GM21515 (cell line): Measurements from ENCODE around the gene EPN2.

Experiments used
- ATAC-seq: cut with Tn5 transposase; IDR thresholded peaks from one replicate; pipeline ENCODE4 v1.9.1; 2021; ENCODE audit not compliant: unreplicated experiment

Gene EPN2

DNA sequence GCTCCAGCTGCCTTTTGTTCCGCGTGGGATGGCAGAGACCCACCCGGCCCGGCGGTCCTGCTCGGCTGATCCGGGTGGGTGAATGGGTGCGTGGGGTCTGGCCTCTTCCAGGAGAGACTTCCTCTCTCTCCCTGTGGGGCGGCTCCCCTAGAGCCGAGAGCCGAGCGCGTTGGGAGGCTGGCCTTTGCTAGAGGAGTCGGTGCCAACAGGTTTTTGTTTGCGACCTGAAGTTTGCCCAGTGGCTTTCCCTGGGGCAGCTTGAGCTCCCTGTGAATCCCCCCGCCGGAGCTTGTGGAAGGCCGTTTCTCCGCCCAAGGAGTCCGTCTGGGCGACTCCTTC is 970 bp downstream of the EPN2 start:
- no peak for ATAC-seq

DNA sequence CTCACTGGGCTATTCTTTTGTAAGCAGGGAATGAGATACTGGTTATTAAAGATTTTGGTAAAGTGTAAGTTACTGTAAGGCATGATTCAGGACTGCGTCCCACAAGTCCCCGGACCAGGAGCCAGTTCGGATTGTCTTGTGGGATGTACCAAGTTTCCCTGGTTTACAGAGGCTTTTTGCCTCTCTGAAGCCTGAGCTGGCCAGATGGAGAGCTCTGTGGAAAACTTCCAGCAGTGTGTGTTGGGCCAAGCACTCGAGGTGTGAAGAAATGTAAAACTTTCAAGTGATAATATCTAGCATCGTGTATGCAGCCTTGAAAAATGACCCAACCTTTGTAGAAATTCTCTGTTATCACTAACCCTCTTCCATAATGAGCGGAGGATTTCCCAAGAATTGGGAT is 2.4 kb downstream of the EPN2 start:
- ATAC-seq, result no peak

DNA sequence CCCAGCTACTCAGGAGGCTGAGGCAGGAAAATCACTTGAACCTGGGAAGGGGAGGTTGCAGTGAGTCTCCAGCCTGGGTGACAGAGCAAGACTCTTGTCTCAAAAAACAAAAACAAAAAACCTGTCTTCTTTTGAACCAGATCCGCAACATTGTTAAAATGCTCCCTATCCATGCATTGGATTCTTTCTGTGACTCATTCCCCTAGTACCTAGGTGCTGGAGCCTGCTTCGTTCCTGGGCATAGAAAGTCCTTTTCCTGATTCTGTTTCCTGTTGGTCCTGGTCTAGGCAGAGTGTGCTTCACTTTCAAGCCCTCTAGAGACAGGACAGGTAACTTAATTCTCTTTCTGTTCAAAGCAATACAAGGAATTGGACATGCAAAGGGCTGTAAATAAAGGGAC is 5.2 kb downstream of the EPN2 start:
- ATAC-seq, result no peak

DNA sequence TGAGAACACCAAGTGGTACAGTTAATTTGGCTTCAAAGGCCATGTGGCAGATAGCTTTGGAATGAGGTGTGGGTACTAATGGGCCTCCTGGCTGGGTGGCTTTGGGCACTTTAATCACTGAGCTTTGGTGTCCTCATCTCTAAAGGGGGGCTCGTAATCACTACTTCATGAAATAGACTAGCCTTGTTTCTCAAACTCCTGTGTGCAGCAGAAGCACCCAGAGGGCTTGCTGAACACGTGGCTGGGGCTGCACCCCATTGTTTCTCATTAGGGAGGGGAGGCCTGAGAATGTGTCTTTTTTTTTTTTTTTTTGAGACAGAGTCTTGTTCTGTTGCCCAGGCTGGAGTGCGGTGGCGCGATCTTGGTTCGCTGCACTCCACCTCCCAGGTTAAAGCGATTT is 5.8 kb downstream of the EPN2 start:
- no peak for ATAC-seq

DNA sequence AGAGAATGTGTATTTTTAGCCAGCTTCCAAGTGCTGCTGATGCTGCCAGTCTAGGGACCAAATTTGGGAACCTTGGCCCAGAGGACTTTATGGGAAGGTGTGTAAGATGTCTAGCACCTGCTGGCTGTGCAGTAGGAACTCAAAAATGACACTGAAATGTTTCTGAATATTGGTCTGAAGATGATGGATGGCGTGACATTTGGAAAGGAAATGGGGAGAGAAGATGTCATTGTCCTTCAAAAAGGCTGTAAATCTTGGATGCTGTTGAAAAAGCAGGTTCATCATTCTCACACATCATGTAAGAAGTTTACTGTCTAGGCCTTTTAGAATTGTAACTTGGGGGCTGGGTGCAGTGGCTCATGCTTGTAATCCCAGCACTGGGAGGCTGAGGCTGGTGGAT is 6.7 kb downstream of the EPN2 start:
- ATAC-seq, result no peak

DNA sequence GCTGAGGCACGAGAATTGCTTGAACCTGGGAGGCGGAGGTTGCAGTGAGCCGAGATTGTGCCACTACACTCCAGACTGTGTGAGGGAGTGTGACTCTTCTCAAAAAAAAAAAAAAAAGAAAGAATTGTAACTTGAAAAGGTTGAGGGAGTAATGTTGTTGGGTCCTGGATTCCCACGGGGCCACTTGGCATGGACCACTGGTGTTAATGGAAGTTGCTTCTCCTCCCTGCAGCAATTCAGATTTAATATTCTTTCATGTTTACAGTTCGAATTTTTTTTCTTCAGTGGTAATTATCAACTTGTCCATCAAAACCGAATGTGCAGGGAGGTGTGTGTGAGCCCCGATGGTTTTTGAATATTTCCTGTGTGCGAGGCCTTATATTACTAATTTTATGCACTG is 7.2 kb downstream of the EPN2 start:
- no peak for ATAC-seq

DNA sequence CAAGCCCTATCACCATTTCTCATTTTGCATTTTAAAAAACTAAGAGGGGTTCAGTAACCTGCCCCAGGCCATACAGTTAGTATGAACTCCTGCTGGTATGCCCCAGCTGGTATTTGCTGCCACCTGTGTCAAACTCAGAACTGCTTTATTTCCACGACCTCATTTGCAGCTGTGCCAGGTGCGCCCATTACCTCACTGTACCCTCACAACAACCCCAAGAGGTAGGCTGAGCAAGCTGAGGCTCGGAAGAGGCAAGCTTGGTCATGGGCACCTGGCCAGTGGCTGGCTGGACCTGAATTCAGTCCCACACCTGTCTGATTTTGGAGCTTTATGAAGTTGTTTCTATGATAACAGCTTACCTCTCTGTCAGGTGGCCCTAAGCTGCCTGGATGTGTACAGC is 7.6 kb downstream of the EPN2 start:
- ATAC-seq, result no peak

DNA sequence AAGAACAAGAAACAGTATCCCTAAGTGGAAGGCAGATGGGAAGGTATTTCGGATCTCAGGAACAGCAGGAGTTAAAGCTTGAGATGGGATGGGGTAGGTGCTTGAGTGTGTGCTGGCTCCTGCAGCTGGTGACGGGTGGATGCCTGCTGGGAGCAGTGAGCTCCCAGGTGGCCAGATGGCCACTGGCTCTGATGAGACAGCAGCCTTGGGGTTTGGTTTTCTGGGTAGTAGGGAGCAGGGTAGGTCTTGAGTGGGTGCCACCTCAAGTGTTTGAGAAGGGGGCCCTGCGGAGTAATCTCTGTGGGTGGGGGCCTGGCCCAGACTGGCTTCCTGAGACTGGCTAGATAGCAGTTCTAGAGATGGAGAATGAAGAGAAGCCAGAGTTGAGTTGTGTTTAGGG is 10.3 kb downstream of the EPN2 start:
- ATAC-seq, result no peak

DNA sequence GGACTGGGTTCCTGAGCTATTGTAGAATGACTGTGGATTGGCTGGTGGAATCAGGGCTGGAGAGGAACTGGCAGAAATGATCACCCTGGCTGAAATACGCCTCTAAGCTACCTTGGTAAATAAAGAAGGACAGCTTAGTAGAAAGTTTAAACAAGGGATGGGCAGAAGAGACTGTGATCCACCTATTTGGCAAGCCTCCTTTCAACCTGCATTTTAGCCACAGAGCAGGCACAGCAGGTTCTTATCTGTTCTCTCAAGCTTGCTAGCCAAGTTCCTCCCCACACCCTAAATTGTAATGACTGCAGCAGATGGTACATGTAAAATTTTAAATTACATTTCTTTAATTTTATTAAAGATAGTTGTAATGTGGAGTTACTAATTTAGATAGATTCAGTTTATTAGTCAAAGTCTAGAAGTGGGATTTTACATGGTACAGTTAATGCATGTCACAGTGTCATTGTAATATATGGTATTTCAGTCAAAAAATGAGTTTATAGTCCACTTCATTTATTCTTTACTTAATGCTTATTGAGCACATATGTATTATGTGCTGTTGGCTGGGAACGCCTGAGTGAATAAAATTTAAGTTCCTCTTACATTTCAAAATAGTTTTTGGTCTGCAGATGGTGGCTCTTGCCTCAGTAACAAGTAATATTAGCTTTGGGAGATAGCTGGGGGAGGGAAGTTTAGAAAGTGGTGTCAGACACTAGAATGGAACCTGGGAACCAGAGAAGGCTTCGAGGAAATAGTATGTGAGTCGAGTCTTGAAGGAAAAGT is 11.2 kb downstream of the EPN2 start:
- no peak for ATAC-seq

DNA sequence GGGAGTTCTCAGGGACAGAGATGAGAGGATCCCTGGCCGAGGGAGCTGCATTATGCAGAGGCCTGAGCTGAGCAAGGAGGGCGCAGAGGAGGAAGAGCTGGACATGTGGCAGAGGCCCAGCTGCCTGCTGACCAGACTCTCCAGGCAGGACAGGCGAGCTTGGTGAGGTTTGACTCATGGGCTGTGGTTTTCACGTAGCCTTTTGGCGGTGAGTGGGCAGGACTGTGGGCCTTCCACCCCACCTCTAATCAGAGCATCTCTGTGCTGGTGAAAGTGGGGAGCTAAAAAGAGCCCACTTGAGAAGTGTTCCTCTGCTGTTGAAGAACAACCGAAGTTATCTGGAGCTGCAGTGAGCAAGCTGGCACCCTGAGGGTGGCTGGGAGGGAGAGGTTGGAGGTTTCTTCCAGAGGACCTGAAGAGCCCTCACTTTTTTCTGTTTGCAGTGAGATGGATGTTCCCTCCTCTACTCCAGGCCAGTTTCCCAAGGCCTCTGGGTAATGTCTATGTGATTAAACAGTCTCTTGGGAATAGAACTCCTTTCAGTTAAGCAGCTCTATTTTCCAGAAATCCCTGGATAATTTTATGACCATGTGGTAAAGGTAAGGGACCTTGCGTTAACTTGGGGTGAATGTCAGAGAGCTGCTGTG is 11.9 kb downstream of the EPN2 start:
- ATAC-seq, result no peak

DNA sequence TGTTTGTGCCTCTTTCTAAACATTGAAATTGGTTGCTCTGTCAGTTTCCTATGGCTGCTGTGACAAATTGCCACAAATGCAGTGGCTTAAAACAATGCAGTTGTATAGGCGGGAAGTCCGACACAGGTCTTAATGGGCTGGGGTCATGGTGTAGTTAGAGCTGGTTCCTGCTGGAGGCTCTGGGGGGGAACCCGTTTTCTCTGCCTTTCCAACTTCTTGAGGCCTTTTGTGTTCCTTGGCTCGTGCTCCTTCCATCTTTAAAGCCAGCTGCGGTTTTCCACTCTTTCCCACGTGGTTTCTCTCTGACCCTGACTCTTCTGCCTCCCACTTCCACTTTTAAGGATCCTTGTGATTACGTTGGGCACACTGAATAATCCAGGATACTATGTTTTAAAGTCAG is 12.5 kb downstream of the EPN2 start:
- ATAC-seq, result no peak

DNA sequence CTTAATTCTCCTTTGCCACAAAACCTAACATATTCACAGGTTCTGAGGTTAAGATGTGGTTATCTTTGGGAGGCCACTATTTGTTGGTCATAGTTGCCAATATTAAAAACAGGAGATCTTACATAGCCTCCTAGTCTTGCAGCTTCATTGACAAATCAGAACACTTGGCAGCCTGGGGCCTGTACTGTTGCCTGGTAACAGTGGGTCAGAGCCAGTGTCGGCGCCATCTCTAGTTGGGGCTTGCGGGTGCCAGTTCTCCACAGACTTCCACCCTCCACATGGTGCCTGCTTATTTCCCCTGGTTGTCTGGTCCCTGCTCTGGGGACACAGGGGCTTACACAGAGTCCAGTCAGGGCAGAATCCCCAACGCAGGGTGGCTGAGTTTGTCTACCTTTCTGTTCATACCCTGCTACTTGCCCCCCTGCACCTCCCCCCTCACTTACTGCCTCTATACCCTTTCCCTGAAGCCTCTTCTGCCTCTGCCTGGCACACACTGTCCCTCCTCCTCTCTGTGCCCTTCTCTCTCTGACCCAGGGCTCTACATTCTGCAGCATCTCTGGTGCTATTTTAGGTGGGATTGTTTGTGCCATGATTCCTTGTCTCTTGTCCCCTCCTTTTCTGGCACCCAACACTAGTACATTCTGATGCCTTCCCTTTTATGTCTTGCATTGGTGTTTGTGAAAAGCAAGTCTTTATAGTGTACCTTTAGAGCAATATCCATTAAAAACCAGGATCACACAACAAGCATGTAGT is 13.4 kb downstream of the EPN2 start:
- ATAC-seq, result no peak

DNA sequence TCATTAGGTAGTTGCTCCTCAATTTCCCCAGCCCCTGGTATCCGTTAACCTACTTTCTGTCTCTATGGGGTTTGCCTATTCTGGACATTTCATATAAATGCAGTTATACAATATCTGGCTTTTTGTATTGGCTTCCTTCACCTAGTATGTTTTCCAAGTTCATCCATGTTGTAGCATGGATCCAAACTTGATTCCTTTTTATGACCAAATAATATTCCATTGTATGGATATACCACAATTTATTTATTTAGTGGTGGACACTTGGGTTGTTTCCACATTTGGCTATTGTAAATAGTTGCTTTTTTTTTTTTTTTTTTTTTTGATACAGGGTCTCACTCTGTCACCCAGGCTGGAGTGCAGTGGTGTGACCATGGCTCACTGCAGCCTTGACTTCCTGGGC is 15.9 kb downstream of the EPN2 start:
- no peak for ATAC-seq

DNA sequence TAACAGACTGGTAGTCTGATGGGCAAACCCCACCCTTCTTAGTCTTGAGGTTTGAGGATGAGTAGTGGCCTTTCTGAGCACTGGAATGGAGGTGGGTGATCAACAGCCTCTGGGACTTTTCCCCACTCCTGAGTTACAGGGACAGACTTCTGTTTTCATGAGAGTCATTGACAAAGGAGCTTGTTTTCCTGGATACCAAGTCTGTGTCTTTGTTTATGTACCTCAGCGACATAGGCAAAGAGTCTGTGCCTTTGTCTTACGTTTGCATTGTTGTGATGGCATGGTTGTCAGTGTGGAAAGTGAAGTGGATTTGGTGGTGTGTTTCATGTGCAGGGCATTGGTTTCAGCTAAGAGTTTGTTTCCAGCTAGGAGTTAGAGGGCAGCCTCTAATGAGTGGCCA is 17.5 kb downstream of the EPN2 start:
- ATAC-seq, result no peak

DNA sequence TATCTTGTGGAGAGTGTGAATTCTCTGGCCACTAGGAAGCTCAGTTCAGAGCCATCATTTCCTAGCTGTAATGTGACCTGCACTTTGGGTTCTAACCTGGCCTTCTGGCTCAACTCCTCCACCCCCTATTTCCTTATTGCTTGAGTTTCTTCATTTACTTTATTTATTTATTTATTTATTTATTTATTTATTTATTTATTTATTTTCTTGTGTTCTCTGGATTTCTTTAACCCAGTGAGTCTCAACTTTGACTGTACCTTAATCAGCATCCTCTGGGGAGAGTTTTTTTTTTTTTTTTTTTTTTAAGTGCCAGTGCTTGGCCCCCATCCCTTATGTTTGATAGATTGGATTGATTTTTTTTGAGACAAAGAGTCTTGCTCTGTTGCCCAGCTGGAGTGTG is 18.1 kb downstream of the EPN2 start:
- ATAC-seq, result no peak

DNA sequence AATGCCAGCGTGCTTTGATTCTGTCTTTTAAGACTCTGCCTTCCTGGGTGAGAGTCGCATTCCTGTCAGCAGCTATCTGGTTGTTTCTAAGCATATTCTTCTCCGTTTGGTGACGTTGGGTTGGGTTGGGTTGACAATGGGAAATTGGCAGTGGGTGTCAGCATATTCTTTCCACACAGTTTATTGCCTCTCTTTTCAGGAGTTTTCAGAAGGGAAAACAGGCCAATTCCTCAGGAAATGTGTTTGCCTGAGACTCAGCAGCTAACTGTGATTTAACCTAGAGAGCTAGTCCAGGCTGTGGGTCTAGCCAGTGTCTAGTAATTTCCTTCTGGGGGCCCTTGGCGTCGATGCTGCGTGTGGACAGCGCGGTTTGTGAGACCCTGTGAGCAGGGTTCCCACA is 21.2 kb downstream of the EPN2 start:
- no peak for ATAC-seq

DNA sequence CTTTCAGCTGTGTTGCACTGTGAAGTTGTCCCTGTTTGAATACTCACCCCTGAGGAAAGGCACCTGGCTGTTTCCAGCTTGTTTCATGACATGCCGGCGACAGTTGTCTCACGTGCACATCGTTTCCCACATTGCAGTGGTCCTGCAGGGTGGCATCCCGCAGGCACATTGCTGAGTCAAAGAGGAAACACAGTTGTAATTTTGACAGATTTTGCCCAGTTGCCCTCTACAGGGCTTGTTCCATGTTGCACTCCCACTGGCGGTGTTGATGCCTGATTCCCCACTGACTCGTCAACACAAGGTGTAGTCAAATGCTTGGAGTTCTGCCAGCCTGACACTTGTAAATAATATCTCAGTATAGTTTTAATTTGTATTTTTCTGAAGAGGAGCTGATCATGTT is 23.8 kb downstream of the EPN2 start:
- ATAC-seq, result no peak

DNA sequence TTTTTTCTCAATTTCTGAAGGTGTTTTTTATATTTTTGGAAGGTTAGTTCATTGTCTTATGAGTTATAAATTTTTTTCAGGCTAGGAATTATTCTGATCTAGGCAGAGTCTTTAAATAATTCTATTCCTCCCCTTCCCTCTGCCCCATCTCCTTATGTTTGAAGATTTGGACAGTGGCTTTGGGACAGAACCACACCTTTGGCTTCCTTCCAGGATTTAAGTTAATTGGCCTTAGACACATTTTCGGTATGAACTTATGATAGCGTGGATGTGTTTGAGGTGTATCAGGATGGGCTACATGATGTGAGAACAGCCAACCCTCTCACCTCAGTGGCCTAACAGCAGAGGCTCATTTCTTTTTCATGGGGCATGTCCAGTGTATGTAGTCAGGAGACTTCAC is 24.3 kb downstream of the EPN2 start:
- ATAC-seq, result no peak

DNA sequence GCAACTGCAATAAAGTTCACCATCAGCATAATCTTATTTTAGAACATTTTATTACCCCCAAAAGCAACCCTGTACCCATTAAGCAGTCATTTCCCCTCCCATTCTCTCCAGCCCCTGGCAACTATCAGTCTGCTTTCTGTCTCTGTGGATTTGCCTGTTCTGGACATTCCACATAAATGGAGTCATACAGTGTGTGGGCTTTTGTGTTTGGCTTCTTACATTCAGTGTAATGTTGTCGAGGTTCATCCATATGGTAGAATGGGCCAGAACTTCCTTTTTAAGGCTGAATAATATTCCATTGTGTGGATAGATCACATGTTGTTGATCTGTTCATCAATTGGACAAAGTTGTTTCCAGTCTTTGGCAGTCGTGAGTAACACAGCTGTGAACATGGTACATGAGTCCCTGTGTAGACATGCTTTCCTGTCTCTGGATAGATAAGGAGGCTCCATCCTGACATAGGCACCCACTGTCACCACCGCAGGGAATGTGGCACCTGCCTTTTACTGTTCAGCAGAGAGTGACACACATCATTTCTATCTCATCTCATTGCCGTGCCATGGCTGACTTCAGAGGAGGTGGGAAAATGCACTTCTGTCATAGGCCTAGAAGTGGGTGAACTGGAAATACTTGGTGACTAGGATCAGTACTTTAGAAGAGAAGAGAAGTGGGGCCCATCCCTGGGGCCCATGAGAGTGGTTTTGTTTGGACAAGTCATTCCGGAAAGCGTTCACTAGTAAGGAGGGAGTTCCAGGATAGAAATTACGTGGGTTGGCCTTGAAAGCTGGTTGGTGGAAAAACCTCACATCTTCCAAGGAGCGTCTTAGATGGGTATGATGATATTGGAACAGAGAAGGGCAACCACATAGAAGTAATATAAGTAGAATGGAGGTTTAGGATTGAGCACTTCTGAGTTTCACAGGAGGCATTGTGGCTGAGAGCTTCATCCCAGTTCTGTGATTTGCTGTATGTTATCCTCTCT is 25.8 kb downstream of the EPN2 start:
- ATAC-seq, result no peak

DNA sequence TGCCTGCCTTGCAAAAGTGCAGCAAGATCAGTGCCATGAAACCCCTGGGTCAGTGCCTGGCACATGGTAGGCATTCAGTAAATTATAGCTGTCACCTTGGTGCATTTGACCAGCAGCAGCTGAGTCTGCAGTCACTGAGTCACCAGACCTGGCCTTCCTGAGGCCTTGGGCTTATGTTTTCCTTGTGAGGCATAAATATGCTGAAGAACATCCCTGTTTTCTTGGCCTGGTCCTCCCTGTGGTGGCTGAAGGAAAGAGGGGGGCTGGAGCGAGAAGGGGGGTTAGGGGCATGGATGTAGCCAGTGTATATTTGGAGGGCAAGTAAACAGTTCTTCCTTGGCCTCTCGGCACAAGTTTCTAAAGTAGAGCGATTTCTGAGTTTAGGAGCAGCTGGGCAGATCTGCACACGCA is 26.5 kb downstream of the EPN2 start:
- ATAC-seq, result no peak

DNA sequence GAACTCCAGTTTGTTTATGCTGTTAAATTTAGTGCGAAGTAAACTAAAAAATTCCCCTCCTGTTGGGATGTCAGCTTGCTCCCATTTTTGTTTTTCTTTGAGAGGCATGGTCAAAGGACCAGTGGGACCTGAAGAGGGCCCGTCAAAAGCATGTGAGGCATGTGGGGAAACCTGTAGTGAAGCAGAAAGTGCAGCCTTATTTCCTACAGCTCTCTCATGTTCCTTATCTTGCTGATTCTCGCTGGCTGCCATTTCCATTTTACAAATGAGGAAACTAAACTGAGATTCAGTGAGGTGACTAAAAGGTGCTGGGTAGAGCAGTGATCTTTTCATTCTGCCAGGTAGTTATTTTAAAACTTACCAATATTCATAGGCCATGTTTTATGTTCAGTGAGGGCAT is 27.1 kb downstream of the EPN2 start:
- ATAC-seq, result no peak
